ENCODE measurements around the gene TSEN2.

DNA sequence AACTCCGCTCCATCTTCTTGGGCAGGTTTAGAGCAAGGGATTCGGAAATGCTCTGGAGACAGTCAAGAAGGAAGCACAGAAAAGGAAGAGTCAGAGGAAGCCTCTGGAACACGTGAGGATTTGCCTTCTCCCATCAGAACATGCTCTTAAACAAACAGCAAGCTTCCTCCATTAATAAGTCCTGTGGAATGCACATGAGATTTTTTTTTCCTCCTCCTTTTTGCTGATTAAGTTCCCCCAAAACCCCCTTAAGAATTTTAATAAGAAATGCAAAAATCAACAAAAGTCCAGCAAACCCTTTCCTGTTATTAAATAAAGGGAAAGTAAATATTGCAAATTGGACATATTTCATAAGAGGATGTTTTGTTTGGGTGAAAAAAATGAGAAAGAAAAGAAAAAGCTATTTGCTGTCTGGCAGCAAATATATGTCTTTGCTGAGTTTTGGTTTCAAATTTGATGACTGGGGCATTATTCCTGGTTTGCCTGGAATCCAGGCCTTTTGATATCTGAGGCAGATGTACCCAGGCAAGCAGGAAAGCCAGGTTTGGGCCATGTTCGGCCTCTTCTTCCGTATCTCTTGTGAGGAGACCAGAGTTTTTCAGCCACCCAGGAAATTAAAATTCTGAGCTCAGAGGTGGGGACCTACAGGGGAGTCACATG lies 7.9 kb upstream of the TSEN2 start:
- TF ChIP-seq CTCF (IDR thresholded peaks at IDR 0.05) (no peak), POLR2A (IDR thresholded peaks at IDR 0.05) (no peak), EP300 (IDR thresholded peaks at IDR 0.05) (no peak)

Data from suprapubic skin (tissue), 3 donors.